ENCODE results near the gene KRT32. TPM values are rescaled to one million over a fixed set of nuclear protein-coding genes. Genes with fewer than 3 reads are reported as not detected.

Gene KRT32
- total RNA-seq, 1 experiment from 2014 or later: 0.72 TPM

DNA sequence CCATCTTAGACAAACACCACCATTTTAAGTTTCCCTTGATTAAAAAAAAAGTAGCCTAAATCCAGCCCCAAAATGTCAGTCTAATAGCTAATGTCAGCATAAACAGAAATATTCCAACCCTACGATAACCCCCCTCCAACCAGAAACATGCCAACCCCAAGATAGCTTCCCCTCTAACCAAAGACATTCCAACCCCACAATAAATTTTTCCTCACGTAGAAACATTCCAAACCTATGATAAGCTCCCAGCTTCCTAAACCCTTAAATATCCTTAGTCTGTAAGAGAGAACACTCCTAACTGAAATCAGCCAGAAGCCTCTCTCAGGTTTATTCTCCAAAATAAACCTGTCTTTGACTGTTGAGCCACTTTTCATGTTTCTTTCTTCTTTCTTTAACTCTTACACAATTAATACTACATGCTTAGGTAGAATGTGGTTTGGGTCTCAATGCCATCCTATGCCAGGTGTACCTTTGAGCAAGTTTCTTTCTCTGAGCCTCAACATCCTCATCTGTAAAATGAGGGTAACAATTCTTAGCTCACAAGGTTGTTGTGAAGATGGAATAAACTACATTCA lies 15.9 kb downstream of the KRT32 start:
- Histone ChIP-seq H3K9me3 (ENCODE audit: control insufficient read depth, insufficient read depth, low read depth, low read length) (peaks cover 5% of the 10 kb centered on the region; the same call in 1 of the 2 replicates), H3K4me1 (ENCODE audit: control insufficient read depth, insufficient read depth, low read length) (no peaks in the 10 kb centered on the region), H3K27ac (ENCODE audit: low read length) (no peak overlapping the region), H3K36me3 (ENCODE audit: control insufficient read depth, insufficient read depth, low read length) (no peaks in the 10 kb centered on the region), H3K27me3 (ENCODE audit: control insufficient read depth, insufficient read depth, low read length) (no peaks in the 10 kb centered on the region), H3K4me3 (ENCODE audit: low read depth in 2 of 2, low read length in 2 of 2) (no peak overlapping the region)
- CTCF ChIA-PET: no interaction called here
- intact Hi-C loops (cut with micrococcal nuclease; ENCODE audit: unreplicated experiment) (no loop called here), in situ Hi-C loops (cut with HindIII; ENCODE audit: low pct_unique_long_range_greater_than_20kb, low sequenced_read_pairs) (no loop called here)
- DNase-seq (ENCODE audit: low read depth, low spot score) (no peak), ATAC-seq (no peak)
- POLR2A ChIA-PET: no interaction called here
- TF ChIP-seq CTCF (IDR thresholded peaks at IDR 0.05) (no peak), SIN3A (IDR thresholded peaks at IDR 0.05; ENCODE audit: borderline replicate concordance, insufficient read depth, low read depth, low read length) (no peak), POLR2AphosphoS5 (IDR thresholded peaks at IDR 0.05; ENCODE audit: low read depth, low read length) (no peak), TCF7L2 (IDR thresholded peaks at IDR 0.05; ENCODE audit: low read depth, low read length) (no peak)
- TF ChIP-seq, protein P1, sequence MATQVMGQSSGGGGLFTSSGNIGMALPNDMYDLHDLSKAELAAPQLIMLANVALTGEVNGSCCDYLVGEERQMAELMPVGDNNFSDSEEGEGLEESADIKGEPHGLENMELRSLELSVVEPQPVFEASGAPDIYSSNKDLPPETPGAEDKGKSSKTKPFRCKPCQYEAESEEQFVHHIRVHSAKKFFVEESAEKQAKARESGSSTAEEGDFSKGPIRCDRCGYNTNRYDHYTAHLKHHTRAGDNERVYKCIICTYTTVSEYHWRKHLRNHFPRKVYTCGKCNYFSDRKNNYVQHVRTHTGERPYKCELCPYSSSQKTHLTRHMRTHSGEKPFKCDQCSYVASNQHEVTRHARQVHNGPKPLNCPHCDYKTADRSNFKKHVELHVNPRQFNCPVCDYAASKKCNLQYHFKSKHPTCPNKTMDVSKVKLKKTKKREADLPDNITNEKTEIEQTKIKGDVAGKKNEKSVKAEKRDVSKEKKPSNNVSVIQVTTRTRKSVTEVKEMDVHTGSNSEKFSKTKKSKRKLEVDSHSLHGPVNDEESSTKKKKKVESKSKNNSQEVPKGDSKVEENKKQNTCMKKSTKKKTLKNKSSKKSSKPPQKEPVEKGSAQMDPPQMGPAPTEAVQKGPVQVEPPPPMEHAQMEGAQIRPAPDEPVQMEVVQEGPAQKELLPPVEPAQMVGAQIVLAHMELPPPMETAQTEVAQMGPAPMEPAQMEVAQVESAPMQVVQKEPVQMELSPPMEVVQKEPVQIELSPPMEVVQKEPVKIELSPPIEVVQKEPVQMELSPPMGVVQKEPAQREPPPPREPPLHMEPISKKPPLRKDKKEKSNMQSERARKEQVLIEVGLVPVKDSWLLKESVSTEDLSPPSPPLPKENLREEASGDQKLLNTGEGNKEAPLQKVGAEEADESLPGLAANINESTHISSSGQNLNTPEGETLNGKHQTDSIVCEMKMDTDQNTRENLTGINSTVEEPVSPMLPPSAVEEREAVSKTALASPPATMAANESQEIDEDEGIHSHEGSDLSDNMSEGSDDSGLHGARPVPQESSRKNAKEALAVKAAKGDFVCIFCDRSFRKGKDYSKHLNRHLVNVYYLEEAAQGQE (IDR thresholded peaks at IDR 0.05; ENCODE audit: insufficient read depth in 1 of 2, low read depth in 2 of 2, low read length in 1 of 2): no peak
- BruUV-seq (replicated peaks): no TSS peak

DNA sequence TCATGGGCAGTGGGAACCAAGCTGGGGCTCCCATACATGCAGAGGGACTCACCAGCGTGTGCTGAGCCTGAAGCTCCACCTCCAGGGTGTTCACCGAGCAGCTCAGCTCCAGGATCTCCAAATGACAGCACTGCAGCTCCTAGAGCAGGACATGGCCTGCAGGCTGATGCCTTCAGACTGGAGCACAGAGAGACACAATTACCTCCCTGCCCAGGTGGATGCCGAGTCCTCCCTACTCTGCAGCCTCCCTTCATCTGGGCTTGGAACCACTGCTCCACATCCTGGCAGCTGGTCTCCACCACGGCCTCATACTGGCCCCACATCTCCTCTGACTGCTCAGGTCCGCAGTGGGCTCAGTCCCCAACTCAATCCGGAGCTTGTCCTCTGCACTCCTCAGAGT lies 18.2 kb downstream of the KRT32 start:
- Histone ChIP-seq H3K4me3 (ENCODE audit: low read depth in 2 of 2, low read length in 2 of 2) (no peak overlapping the region), H3K27me3 (ENCODE audit: control insufficient read depth, insufficient read depth, low read length) (no peaks in the 10 kb centered on the region), H3K27ac (ENCODE audit: low read length) (no peak overlapping the region), H3K9me3 (ENCODE audit: control insufficient read depth, insufficient read depth, low read depth, low read length) (peaks cover 5% of the 10 kb centered on the region; the same call in 1 of the 2 replicates), H3K36me3 (ENCODE audit: control insufficient read depth, insufficient read depth, low read length) (no peaks in the 10 kb centered on the region), H3K4me1 (ENCODE audit: control insufficient read depth, insufficient read depth, low read length) (no peaks in the 10 kb centered on the region)
- intact Hi-C loops (cut with micrococcal nuclease; ENCODE audit: unreplicated experiment) (loop anchor here (10.0 kb wide), 1 partner anchor 64 kb away; the partner anchor contains the start of gene KRT34), in situ Hi-C loops (cut with HindIII; ENCODE audit: low pct_unique_long_range_greater_than_20kb, low sequenced_read_pairs) (no loop called here)
- DNase-seq (ENCODE audit: low read depth, low spot score): no peak
- BruUV-seq (replicated peaks): no TSS peak
- TF ChIP-seq SIN3A (IDR thresholded peaks at IDR 0.05; ENCODE audit: borderline replicate concordance, insufficient read depth, low read depth, low read length): no peak
- TF ChIP-seq TCF7L2 (IDR thresholded peaks at IDR 0.05; ENCODE audit: low read depth, low read length): no peak
- TF ChIP-seq, protein P1 (IDR thresholded peaks at IDR 0.05; ENCODE audit: insufficient read depth in 1 of 2, low read depth in 2 of 2, low read length in 1 of 2): no peak
- no peak for TF ChIP-seq CTCF (IDR thresholded peaks at IDR 0.05)
- no peak for TF ChIP-seq POLR2AphosphoS5 (IDR thresholded peaks at IDR 0.05; ENCODE audit: low read depth, low read length)
- peak; percentile 51; the same call in 1 of the 2 replicates for ATAC-seq
- CTCF ChIA-PET: interaction anchor here (0.7 kb wide), 1 partner anchor 18 kb away, joined by 3 read pairs; no protein-coding TSS in a partner anchor
- POLR2A ChIA-PET: no interaction called here

All from Panc1 (cell line).